Parathyroid adenoma (tissue), 2 donors: Measurements from ENCODE around the gene ADGRL4.
"Not testable (repeated sequence)": the region's sequence is repeated elsewhere in the genome, so short reads cannot be mapped to it uniquely, and the experiment has no call there.

Experiments used
- H2AFZ ChIP-seq: fragments of 300-600 bp; sonication (generic); one replicate; pipeline ENCODE4 v1.7.0; 2017; ENCODE audit warnings: antibody characterized with exemption, mild to moderate bottlenecking
- H3K27ac ChIP-seq: fragments of 300-600 bp; sonication (generic); one replicate; pipeline ENCODE4 v1.7.0; 2017
- H3K27me3 ChIP-seq: fragments of 300-600 bp; sonication (generic); one replicate; pipeline ENCODE4 v1.7.0; 2017; ENCODE audit warnings: low read length; ENCODE audit not compliant: control insufficient read depth, insufficient read depth
- H3K36me3 ChIP-seq: fragments of 300-600 bp; sonication (generic); one replicate; pipeline ENCODE4 v1.7.0; 2017; ENCODE audit warnings: low read length; ENCODE audit not compliant: control insufficient read depth, insufficient read depth
- H3K4me1 ChIP-seq: fragments of 300-600 bp; sonication (generic); one replicate; pipeline ENCODE4 v1.7.0; 2017; ENCODE audit warnings: control low read depth
- H3K4me2 ChIP-seq: fragments of 300-600 bp; sonication (generic); one replicate; pipeline ENCODE4 v1.7.0; 2017; ENCODE audit warnings: low read length
- H3K4me3 ChIP-seq: fragments of 300-600 bp; sonication (generic); one replicate; pipeline ENCODE4 v1.7.0; 2017; ENCODE audit warnings: low read depth, low read length
- H3K79me2 ChIP-seq: fragments of 300-600 bp; sonication (generic); one replicate; pipeline ENCODE4 v1.7.0; 2017; ENCODE audit warnings: control low read depth
- H3K9ac ChIP-seq: fragments of 300-600 bp; sonication (generic); one replicate; pipeline ENCODE4 v1.7.0; 2017; ENCODE audit warnings: mild to moderate bottlenecking
- H3K9me3 ChIP-seq: fragments of 300-600 bp; sonication (generic); one replicate; pipeline ENCODE4 v1.7.0; 2017; ENCODE audit warnings: low read length; ENCODE audit not compliant: control insufficient read depth
- TF ChIP-seq, protein P1 (sequence below): fragments of 300-600 bp; sonication (generic); IDR thresholded peaks from one replicate; pipeline ENCODE4 v1.7.0; 2017; ENCODE audit warnings: antibody characterized with exemption, mild to moderate bottlenecking
- donor health status: primary hyperparathyroidism.

The ADGRL4 gene

DNA sequence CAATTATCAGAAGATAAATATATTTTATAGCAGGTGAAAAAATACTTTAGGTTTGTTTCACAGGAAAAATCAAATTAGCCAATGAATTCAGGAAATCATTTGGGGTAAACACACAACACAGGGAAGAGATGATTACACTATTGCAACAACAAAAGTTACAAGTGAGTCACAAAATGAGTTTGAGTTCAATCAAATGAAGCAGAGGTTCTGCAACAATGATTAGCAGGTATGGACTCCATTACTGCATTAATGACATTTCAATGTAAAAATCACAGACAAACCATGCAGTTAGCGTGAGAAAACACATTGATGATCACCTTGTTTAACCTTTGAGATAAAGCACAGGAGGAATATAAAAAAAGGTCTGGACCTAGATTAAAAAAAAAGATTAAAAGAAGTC is 9.7 kb downstream of the ADGRL4 start:
- TF ChIP-seq, protein P1, sequence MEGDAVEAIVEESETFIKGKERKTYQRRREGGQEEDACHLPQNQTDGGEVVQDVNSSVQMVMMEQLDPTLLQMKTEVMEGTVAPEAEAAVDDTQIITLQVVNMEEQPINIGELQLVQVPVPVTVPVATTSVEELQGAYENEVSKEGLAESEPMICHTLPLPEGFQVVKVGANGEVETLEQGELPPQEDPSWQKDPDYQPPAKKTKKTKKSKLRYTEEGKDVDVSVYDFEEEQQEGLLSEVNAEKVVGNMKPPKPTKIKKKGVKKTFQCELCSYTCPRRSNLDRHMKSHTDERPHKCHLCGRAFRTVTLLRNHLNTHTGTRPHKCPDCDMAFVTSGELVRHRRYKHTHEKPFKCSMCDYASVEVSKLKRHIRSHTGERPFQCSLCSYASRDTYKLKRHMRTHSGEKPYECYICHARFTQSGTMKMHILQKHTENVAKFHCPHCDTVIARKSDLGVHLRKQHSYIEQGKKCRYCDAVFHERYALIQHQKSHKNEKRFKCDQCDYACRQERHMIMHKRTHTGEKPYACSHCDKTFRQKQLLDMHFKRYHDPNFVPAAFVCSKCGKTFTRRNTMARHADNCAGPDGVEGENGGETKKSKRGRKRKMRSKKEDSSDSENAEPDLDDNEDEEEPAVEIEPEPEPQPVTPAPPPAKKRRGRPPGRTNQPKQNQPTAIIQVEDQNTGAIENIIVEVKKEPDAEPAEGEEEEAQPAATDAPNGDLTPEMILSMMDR, result no peak
- H3K4me3 ChIP-seq, result no peak overlapping the region

DNA sequence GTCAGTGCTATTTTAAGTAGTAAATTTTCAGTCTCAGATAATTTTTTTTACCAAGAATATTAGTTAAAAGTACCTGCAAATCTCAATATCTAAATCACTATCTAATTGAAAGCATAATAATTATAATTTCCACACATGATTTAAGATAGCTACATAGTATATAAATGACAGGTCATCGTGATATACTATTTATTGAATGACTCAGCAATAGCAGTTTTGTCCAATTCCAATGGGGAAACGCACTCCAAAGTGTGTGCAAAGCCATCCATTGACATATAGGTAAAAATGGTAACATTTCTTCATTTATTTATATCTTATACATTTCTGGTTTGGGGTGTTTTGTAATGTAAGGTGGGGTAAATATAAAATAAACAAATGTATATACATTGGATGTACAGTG is 19.5 kb downstream of the ADGRL4 start:
- TF ChIP-seq, protein P1, result no peak
- H3K9me3 ChIP-seq, result no peaks in the 10 kb centered on the region
- H3K36me3 ChIP-seq, result no peaks in the 10 kb centered on the region
- no peak overlapping the region for H3K4me3 ChIP-seq
- no peaks in the 10 kb centered on the region for H3K79me2 ChIP-seq
- no peak overlapping the region for H3K9ac ChIP-seq
- no peak overlapping the region for H3K4me2 ChIP-seq
- peaks cover 3% of the 10 kb centered on the region for H3K27me3 ChIP-seq
- H2AFZ ChIP-seq, result no peak overlapping the region
- H3K4me1 ChIP-seq, result no peaks in the 10 kb centered on the region
- no peak overlapping the region for H3K27ac ChIP-seq

More for the DNA sequence above, 9.7 kb downstream of the ADGRL4 start:
- no peaks in the 10 kb centered on the region for H3K4me1 ChIP-seq
- no peaks in the 10 kb centered on the region for H3K9me3 ChIP-seq
- no peaks in the 10 kb centered on the region for H3K36me3 ChIP-seq
- H3K4me2 ChIP-seq, result no peak overlapping the region
- no peaks in the 10 kb centered on the region for H3K79me2 ChIP-seq
- H3K27ac ChIP-seq, result no peak overlapping the region
- H2AFZ ChIP-seq, result no peak overlapping the region
- H3K9ac ChIP-seq, result no peak overlapping the region
- no peaks in the 10 kb centered on the region for H3K27me3 ChIP-seq

DNA sequence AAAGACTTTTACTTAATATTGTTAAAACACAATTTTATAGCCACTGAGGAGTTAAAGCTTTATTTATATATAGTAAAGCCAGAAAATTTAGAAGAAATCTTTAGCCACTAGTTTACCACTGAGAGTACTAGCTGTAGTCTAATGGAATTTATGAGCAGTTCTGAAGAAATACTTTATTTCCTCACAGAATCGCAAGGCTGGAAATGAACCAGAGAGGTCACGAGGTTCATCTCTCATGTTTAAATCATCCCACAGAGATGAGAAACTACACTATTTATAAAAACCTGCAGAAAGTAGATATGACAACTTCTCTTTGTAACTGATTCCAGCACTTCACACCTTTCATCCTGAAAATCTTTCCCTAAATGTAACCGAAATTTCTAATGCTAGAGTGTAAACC is 26.0 kb downstream of the ADGRL4 start:
- no peaks in the 10 kb centered on the region for H3K27me3 ChIP-seq
- no peak overlapping the region for H2AFZ ChIP-seq
- H3K27ac ChIP-seq, result no peak overlapping the region
- no peak overlapping the region for H3K9ac ChIP-seq
- H3K79me2 ChIP-seq, result no peaks in the 10 kb centered on the region
- no peaks in the 10 kb centered on the region for H3K4me1 ChIP-seq
- H3K9me3 ChIP-seq, result no peaks in the 10 kb centered on the region
- no peaks in the 10 kb centered on the region for H3K36me3 ChIP-seq
- no peak overlapping the region for H3K4me3 ChIP-seq
- TF ChIP-seq, protein P1, result no peak
- H3K4me2 ChIP-seq, result no peak overlapping the region

DNA sequence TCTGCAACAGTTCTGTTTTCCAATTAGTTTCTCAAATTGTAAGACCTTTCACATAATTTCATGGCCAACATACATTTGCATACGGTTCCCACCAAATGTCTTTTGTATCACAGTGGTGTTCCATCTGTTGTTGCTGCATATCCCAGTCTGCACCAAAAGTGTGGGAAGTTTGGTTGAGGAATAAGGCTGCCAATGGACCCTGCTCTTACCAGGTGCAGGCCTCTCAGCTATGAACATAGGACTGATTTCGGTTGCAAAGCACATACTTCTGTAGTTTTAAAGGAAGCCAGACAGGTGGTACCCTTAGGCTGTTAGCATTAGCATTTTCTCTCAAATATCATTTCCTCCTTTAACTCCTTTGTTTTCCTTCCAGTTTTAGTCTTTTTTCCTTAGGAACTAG is 33.8 kb downstream of the ADGRL4 start:
- H3K9ac ChIP-seq, result no peak overlapping the region
- TF ChIP-seq, protein P1, result no peak
- H3K36me3 ChIP-seq, result no peaks in the 10 kb centered on the region
- no peak overlapping the region for H3K4me2 ChIP-seq
- no peak overlapping the region for H2AFZ ChIP-seq
- no peak overlapping the region for H3K4me3 ChIP-seq
- no peak overlapping the region for H3K27ac ChIP-seq
- H3K27me3 ChIP-seq, result no peaks in the 10 kb centered on the region
- H3K9me3 ChIP-seq, result no peaks in the 10 kb centered on the region
- H3K4me1 ChIP-seq, result no peaks in the 10 kb centered on the region
- H3K79me2 ChIP-seq, result no peaks in the 10 kb centered on the region

DNA sequence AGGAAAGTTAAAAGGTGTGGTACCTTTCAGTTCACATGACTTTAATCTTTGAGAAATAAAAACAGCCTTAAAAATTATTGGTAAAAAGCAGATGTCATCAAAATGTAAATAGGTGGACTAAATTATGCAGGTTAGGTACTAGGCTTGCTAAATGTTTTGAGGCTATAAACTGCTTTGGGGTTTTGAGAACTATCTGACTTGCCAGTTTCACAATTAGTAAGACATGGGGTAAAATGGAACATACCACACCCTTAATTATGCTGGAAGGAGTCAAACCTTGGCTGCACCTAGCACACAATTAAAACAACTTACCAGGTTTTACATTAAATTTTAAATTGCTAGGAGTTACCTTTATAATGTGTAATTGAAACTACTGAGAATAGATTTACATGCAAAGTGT is 39.4 kb downstream of the ADGRL4 start:
- not testable (repeated sequence) for H3K27me3 ChIP-seq, H3K27ac ChIP-seq

More for the DNA sequence above, 39.4 kb downstream of the ADGRL4 start:
- H3K4me1 ChIP-seq, H2AFZ ChIP-seq, H3K4me3 ChIP-seq, H3K36me3 ChIP-seq, H3K79me2 ChIP-seq, H3K9me3 ChIP-seq, H3K9ac ChIP-seq, H3K4me2 ChIP-seq: not testable (repeated sequence)
